Measurements from ENCODE around the gene WDFY4.

The WDFY4 gene

GRCh38 chr10:48958598-48959190, 274.0 kb downstream of the WDFY4 start:
- DNase-seq, result no peak

GRCh38 chr10:48964038-48964437, 279.4 kb downstream of the WDFY4 start:
- no peak for DNase-seq

- no peak for DNase-seq
Measured at GRCh38 chr10:48965460-48965859, 280.8 kb downstream of the WDFY4 start.

GRCh38 chr10:48968036-48968435, 283.4 kb downstream of the WDFY4 start:
- DNase-seq, result no peak

- DNase-seq, result no peak
Measured at GRCh38 chr10:48970046-48970445, 285.4 kb downstream of the WDFY4 start.

- no peak for DNase-seq
Measured at GRCh38 chr10:48970654-48971053, 286.0 kb downstream of the WDFY4 start.

GRCh38 chr10:48973065-48973464, 288.4 kb downstream of the WDFY4 start:
- no peak for DNase-seq

- no peak for DNase-seq
Measured at GRCh38 chr10:48974510-48975156, 290.0 kb downstream of the WDFY4 start.

- DNase-seq, result no peak
Measured at GRCh38 chr10:48976196-48976595, 291.5 kb downstream of the WDFY4 start.

GRCh38 chr10:48978318-48978717, 293.6 kb downstream of the WDFY4 start:
- no peak for DNase-seq

GRCh38 chr10:48981310-48981907, 296.7 kb downstream of the WDFY4 start:
- peak; percentile 24 to 27 for DNase-seq

- no peak for DNase-seq
Measured at GRCh38 chr10:48982584-48982983, 297.9 kb downstream of the WDFY4 start.

GRCh38 chr10:48983648-48984351, 299.1 kb downstream of the WDFY4 start:
- DNase-seq, result no peak

GRCh38 chr10:48985621-48986158, 301.0 kb downstream of the WDFY4 start:
- DNase-seq, result no peak

GRCh38 chr10:48990226-48990625, 305.6 kb downstream of the WDFY4 start:
- DNase-seq, result no peak

- DNase-seq, result no peak
Measured at GRCh38 chr10:48993627-48994026, 309.0 kb downstream of the WDFY4 start.

GRCh38 chr10:48996329-48996728, 311.7 kb downstream of the WDFY4 start:
- no peak for DNase-seq

GRCh38 chr10:48999346-48999745, 314.7 kb downstream of the WDFY4 start:
- DNase-seq, result no peak

- no peak for DNase-seq
Measured at GRCh38 chr10:49000437-49001398, 316.0 kb downstream of the WDFY4 start.

GRCh38 chr10:49001402-49001801, 316.7 kb downstream of the WDFY4 start:
- no peak for DNase-seq

- no peak for DNase-seq
Measured at GRCh38 chr10:49001870-49002672, 317.4 kb downstream of the WDFY4 start.
